Lower leg skin (tissue), 4 donors: ENCODE measurements around the gene NINJ2. TPM values are rescaled to one million over a fixed set of nuclear protein-coding genes. Genes with fewer than 3 reads are reported as not detected.
A peak's percentile ranks its signal among the peaks of the same experiment; 100 is the strongest.

Experiments used
- DNase-seq, 2 donors: peaks; one replicate each; pipeline ENCODE4 v3.0.0-alpha.2; 2019; ENCODE audit warnings: low spot score in 2 of 2
- H3K4me3 ChIP-seq: fragments of 200-600 bp; sonication (generic); 2 replicates; pipeline ENCODE4 v1.5.1; 2017; ENCODE audit warnings: mild to moderate bottlenecking, low read depth; ENCODE audit not compliant: poor library complexity, severe bottlenecking
- CTCF ChIP-seq, 3 donors: fragments of 450-650 bp; IDR thresholded peaks; one replicate each; pipeline ENCODE4 v1.5.1; 2016; ENCODE audit warnings: antibody characterized with exemption in 3 of 3, mild to moderate bottlenecking in 3 of 3, moderate library complexity in 2 of 3
- POLR2A ChIP-seq, 2 donors: fragments of 450-650 bp; IDR thresholded peaks; one replicate each; pipeline ENCODE4 v1.6.1; 2016 to 2017; ENCODE audit warnings: antibody characterized with exemption in 2 of 2, mild to moderate bottlenecking in 1 of 2, moderate library complexity in 1 of 2
- WGBS, 2 donors: methylation state at CpG; one replicate each; pipeline ENCODE4 v1.1.5; 2018; 5-methylcytosine and 5-hydroxymethylcytosine counted together
- intact Hi-C: fragments of 100-400 bp; cut with DNase I; formaldehyde crosslinking; loops from one replicate; pipeline ENCODE4 v1.15.0; 2023; ENCODE audit warnings: low total_unique reads
- total RNA-seq, 4 donors: library from RNA; depleted of rRNA; stranded (reverse); fragments of >200 nt; gene quantifications; one replicate each; pipeline ENCODE4 v1.1.0, GENCODE V29; 2016

The NINJ2 gene
- total RNA-seq, 4 donors from 2014 or later: 4.5 to 30.8 (median 11.5) TPM

- no peak for DNase-seq
Observed at GRCh38 chr12:572532-572899, 90.7 kb downstream of the NINJ2 start.

DNA sequence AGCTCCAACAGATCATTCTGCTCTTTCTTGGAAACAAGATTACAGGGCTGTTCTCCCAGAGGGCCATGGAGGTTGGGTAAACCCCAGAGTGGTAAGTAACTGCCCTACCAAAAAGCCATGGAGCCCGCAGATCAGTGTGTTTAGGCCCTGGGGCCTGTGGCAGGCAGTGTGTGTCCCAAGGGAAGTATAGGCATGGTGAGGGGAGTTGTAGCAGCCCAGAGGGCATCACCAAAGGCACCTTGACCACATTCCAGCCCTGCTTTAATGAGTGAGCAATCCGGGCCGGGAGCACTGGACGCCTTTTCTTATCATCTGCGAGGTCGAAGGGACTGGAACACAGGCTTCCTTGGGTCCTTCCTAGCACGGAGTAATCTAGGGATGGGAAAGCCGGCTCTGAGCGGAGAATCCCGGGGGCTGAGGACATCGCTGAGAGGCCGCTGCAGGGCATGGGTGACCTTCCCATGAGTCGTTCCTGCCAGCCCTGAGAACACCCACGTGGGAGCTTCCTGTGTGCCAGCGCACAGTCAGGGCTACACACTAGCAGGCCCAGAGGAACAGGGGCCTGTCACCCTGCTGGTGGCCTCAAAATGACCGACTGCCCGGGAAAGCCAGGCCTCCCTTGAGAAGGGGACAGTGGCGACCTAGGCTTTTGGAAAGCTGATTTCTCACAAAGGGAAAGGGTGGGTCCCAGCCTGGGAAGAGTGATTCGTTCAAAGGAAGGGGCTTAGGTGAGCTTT is 91.3 kb downstream of the NINJ2 start:
- TF ChIP-seq CTCF (IDR thresholded peaks at IDR 0.05) (no peak), POLR2A (IDR thresholded peaks at IDR 0.05) (no peak)
- H3K4me3 ChIP-seq: no peak overlapping the region
- DNase-seq: peak in 1 of 2 donors; percentile 87
- 70 to 73% methylated on average over 19 of the region's 19 CpGs for WGBS, 2 donors
- intact Hi-C loops: loop anchor here (2.0 to 5.0 kb wide), 2 partner anchors 180 to 243 kb away; partner anchors contain the start of gene WNK1

More at GRCh38 chr12:572532-572899, 90.7 kb downstream of the NINJ2 start:
- intact Hi-C loops: loop anchor here (5.0 kb wide), 1 partner anchor 180 kb away; the partner anchor contains the start of gene WNK1
- TF ChIP-seq CTCF (IDR thresholded peaks at IDR 0.05) (no peak), POLR2A (IDR thresholded peaks at IDR 0.05) (no peak)
- H3K4me3 ChIP-seq: no peak overlapping the region
- WGBS, 2 donors: 74 to 81% methylated on average over 3 of the region's 3 CpGs

DNA sequence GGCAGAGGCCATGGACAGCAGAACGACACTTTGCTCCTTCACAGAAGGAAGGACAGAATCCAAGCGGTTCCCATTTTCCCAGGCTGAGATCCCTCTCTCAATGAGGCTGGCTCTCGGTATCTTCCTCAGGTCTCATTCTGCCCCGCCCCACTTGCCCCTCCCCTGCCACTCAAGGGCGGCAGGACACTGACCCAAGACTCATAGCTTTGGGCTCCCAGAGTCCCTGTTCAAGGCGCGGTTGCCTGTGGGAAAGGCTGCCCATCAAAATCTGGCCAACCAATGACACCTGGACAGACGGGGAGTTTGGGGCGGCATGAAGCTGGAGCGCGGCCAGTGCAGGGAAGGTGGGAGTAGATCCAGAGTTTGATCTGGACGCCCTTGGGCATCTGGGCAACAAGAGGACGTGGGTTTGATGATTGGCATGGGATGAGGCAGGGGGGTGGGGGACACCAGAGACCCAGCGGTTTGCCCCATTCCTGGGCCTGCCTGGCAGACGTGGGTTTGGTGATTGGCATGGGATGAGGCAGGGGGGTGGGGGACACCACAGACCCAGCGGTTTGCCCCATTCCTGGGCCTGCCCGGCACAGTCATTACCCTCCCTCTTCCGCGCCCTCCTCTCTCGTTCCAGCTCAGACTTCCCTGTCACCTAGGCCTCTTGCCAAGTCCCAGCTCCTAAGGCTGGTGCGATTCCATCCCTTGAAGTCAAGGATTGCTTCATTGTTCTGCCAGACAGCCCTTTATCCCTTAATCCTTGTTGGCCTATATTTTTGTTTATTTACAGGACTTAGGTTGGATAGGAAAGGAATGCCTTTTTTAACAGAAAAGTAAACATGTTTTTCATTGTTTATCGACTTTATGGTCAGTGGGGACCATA is 92.1 kb downstream of the NINJ2 start:
- DNase-seq: peak; percentile 85 to 95
- H3K4me3 ChIP-seq: no peak overlapping the region
- WGBS, 2 donors: 19 to 21% methylated on average over 22 of the region's 22 CpGs
- intact Hi-C loops: loop anchor here (2.0 to 5.0 kb wide), 2 partner anchors 181 to 244 kb away; partner anchors contain the start of gene WNK1
- TF ChIP-seq CTCF (IDR thresholded peaks at IDR 0.05) (no peak), POLR2A (IDR thresholded peaks at IDR 0.05) (no peak)

DNA sequence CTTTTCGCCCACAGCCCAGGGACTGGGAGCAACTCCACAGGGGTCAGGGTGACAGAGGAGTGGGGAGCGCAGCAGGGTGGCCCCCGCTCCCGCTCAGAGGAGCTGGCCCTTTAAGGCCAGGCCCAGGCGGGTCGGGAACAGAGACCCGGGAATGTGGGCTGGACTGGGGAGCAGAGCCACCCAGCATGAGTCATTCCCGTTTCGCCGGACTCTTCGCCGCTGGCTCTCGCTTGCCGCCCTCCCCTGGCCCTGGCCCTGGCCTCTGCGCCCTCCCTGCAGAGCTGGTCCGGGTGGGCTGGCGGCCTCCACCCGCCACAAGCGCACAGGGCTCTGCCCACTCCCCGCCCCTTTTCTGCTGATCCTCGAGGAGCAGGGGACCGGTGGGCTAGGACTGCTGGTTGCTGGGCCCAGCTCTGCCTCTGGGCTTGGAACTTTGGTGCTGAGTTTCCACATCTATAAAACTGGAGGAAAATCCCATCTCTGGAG is 92.8 kb downstream of the NINJ2 start:
- WGBS, 2 donors: 0 to 16% methylated on average over 6 to 7 of the region's 22 CpGs
- intact Hi-C loops: loop anchor here (2.0 to 5.0 kb wide), 2 partner anchors 182 to 244 kb away; partner anchors contain the start of gene WNK1
- DNase-seq: peak; percentile 74 to 96
- peak overlapping the region; percentile 26 for H3K4me3 ChIP-seq
- TF ChIP-seq POLR2A (IDR thresholded peaks at IDR 0.05) (no peak), CTCF (IDR thresholded peaks at IDR 0.05) (no peak)

- H3K4me3 ChIP-seq: peak overlapping the region; percentile 26
- WGBS, 2 donors: 2 to 4% methylated on average over 21 to 39 of the region's 44 CpGs
- TF ChIP-seq POLR2A (IDR thresholded peaks at IDR 0.05): no peak
- TF ChIP-seq CTCF (IDR thresholded peaks at IDR 0.05): peak in 1 of 3 donors; percentile 61
- peak; percentile 80 to 97 for DNase-seq
- intact Hi-C loops: loop anchor here (2.0 to 10.0 kb wide), 4 partner anchors 182 to 1015 kb away; partner anchors contain the start of gene WNK1
Observed at GRCh38 chr12:569803-570434, 93.3 kb downstream of the NINJ2 start.
